Sigmoid colon (tissue), 3 donors: ENCODE data around the gene SCML2.

Source experiments
- CTCF ChIP-seq, 4 experiments: fragments of 450-650 bp in 3 of 4; fragments of 200-600 bp in 1 of 4; IDR thresholded peaks; one replicate each; pipeline ENCODE4 v1.5.1; 2016 to 2019; ENCODE audit warnings: antibody characterized with exemption in 4 of 4, mild to moderate bottlenecking in 3 of 4, moderate library complexity in 2 of 4
- POLR2A ChIP-seq, 2 donors: fragments of 450-650 bp; IDR thresholded peaks; one replicate each; pipeline ENCODE4 v1.6.1; 2016; ENCODE audit warnings: antibody characterized with exemption in 2 of 2, mild to moderate bottlenecking in 2 of 2, moderate library complexity in 2 of 2

GRCh38 chrX:18348047-18348446, 6.4 kb downstream of the SCML2 start:
- no peak for TF ChIP-seq CTCF (IDR thresholded peaks at IDR 0.05)
- TF ChIP-seq POLR2A (IDR thresholded peaks at IDR 0.05), result no peak
